22Rv1 (cell line): ENCODE data around the gene MAP6.

Experiments used
- ZFX ChIP-seq: fragments of 450-650 bp; IDR thresholded peaks from 2 replicates; pipeline ENCODE4 v1.6.1; 2017; ENCODE audit warnings: antibody characterized with exemption, borderline replicate concordance
- TF ChIP-seq, protein P1 (sequence below): fragments of 450-650 bp; IDR thresholded peaks from 2 replicates; pipeline ENCODE4 v1.5.1; 2017; ENCODE audit warnings: mild to moderate bottlenecking

DNA sequence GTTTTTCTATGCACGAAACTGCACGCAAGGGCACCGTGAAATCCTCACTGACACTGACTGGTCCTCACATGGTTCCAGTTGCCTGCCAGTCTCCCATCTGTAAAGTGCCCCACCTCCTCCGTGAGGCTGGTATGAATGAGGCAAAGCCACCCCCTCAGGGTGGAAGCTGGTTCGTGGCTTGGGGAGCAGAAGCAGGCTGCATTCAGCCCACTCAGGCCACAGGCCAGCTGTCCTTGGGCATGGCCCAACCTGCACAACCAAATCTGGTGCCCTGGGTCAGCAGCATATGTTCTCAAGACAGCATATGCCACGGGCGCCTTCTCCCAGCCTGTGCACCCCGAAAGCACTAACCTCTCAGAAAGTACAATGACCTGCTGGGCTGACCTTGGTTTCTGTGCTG lies 77.5 kb downstream of the MAP6 start:
- TF ChIP-seq, protein P1, sequence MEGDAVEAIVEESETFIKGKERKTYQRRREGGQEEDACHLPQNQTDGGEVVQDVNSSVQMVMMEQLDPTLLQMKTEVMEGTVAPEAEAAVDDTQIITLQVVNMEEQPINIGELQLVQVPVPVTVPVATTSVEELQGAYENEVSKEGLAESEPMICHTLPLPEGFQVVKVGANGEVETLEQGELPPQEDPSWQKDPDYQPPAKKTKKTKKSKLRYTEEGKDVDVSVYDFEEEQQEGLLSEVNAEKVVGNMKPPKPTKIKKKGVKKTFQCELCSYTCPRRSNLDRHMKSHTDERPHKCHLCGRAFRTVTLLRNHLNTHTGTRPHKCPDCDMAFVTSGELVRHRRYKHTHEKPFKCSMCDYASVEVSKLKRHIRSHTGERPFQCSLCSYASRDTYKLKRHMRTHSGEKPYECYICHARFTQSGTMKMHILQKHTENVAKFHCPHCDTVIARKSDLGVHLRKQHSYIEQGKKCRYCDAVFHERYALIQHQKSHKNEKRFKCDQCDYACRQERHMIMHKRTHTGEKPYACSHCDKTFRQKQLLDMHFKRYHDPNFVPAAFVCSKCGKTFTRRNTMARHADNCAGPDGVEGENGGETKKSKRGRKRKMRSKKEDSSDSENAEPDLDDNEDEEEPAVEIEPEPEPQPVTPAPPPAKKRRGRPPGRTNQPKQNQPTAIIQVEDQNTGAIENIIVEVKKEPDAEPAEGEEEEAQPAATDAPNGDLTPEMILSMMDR: no peak
- TF ChIP-seq ZFX: no peak
